ENCODE results near the gene IFITM1. TPM values are rescaled to one million over a fixed set of nuclear protein-coding genes. Genes with fewer than 3 reads are reported as not detected.
A peak's percentile ranks its signal among the peaks of the same experiment; 100 is the strongest.
"Not testable (repeated sequence)": the region's sequence is repeated elsewhere in the genome, so short reads cannot be mapped to it uniquely, and the experiment has no call there.

The IFITM1 gene
- total and polyA plus RNA-seq, 8 donors: 10.0 to 54.5 (median 26.4) TPM

DNA sequence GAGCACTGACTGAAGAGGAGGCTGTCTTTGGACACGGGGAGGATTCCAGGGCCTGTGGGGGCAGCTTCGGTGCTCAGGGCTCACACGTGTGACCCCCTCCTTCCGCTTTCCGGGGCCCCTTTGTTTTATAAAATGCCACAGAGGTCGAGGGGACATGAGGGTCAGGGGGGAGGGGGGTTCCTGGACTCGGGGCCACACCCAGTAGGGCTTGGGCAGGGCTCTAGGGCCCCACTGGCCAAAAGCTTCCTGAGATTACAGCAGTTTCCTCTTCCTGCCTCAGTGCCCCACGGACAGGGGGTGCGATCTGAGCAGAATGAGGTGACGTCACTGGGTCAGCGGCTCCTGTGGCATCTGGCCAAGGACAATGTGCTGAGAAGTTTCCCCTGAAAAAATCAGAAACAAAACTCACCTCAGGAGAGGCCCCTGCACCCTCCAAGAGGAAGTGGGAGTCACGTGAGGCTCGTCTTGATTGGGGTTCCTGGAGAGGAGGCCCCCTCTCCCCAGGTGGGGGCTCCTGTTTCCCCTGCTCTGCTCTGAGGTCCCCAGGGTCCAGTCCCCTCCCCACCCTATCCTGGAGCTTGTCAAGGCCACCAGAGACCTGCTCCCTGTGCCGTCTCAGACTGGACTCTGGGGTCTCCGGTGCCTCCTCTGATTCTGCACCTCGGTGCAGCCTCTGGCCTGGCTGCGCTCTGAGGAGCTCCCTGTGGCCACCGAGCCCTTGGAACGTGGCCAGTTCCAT is 13.2 kb downstream of the IFITM1 start:
- Histone ChIP-seq H3K27ac (peak overlapping the region; percentile 31 to 80 (median 70)), H3K9me3 (no peaks in the 10 kb centered on the region), H3K4me3 (no peak overlapping the region), H3K4me1 (peaks cover 0 to 15% (median 7%) of the 10 kb centered on the region in 3 donors), H3K27me3 (no peaks in the 10 kb centered on the region), H3K36me3 (no peaks in the 10 kb centered on the region)
- TF ChIP-seq, protein P1, sequence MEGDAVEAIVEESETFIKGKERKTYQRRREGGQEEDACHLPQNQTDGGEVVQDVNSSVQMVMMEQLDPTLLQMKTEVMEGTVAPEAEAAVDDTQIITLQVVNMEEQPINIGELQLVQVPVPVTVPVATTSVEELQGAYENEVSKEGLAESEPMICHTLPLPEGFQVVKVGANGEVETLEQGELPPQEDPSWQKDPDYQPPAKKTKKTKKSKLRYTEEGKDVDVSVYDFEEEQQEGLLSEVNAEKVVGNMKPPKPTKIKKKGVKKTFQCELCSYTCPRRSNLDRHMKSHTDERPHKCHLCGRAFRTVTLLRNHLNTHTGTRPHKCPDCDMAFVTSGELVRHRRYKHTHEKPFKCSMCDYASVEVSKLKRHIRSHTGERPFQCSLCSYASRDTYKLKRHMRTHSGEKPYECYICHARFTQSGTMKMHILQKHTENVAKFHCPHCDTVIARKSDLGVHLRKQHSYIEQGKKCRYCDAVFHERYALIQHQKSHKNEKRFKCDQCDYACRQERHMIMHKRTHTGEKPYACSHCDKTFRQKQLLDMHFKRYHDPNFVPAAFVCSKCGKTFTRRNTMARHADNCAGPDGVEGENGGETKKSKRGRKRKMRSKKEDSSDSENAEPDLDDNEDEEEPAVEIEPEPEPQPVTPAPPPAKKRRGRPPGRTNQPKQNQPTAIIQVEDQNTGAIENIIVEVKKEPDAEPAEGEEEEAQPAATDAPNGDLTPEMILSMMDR (IDR thresholded peaks at IDR 0.05): no peak
- no peak for FAIRE-seq
- WGBS, 2 donors: 29 to 31% methylated on average over 19 of the region's 19 CpGs
- intact Hi-C loops (cut with DNase I): no loop called here
- peak in 5 of 6 donors; percentile 58 to 81 (median 70) for DNase-seq
- ATAC-seq: peak; percentile 54 to 80 (median 72)

DNA sequence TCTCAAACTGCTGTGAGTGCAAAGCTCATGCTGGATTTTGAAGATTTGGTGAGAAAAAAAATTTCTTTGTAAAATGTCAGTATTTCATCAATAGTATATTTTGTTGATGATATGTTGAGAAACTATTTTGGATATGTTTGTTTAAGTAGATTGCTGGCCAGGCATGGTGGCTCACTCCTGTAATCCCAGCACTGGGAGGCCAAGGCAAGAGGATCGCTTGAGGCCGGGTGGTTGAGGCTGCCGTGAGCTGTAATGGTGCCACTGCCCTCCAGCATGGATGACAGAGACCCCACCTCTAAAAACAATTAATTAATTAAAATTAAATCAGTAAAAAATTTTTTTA is 13.7 kb downstream of the IFITM1 start:
- FAIRE-seq: no peak

DNA sequence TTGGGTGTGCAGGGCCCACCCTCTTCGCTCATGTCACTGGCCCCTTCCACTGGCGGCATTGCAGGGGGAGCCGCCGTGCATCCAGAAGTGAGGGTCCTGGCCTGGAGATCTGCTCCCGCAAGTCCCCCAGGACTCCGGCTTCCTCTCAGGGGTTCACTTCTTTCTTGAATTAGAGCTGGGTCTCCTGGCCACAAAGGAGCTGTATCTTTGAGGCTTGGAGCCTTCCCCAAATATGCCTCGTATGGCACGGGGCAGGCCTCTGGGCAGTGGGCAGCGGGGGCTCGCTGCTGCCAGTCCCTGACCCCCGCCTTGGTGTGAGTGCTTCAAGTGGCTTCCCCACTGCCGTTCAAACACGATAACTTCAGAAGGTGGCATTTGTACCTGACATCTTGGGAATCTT is 14.2 kb downstream of the IFITM1 start:
- Histone ChIP-seq H3K4me1 (peaks cover 0 to 15% (median 7%) of the 10 kb centered on the region in 3 donors), H3K9me3 (no peaks in the 10 kb centered on the region), H3K4me3 (no peak overlapping the region), H3K36me3 (no peaks in the 10 kb centered on the region), H3K27me3 (no peaks in the 10 kb centered on the region), H3K27ac (no peak overlapping the region)
- WGBS, 2 donors: 90 to 97% methylated on average over 13 of the region's 13 CpGs
- intact Hi-C loops (cut with DNase I): no loop called here
- TF ChIP-seq, protein P1 (IDR thresholded peaks at IDR 0.05): no peak
- ATAC-seq: no peak
- no peak for FAIRE-seq
- DNase-seq: no peak

More for the DNA sequence above, 13.7 kb downstream of the IFITM1 start:
- Histone ChIP-seq H3K36me3 (no peaks in the 10 kb centered on the region), H3K4me1 (peaks cover 0 to 15% (median 7%) of the 10 kb centered on the region in 3 donors), H3K27me3 (no peaks in the 10 kb centered on the region), H3K27ac (peak overlapping the region; percentile 31 to 80 (median 70)), H3K4me3 (no peak overlapping the region), H3K9me3 (no peaks in the 10 kb centered on the region)
- intact Hi-C loops (cut with DNase I): no loop called here
- 95 to 96% methylated on average over 3 of the region's 3 CpGs for WGBS, 2 donors
- DNase-seq (no peak), ATAC-seq (peak in 1 of 4 donors; percentile 11)
- TF ChIP-seq, protein P1 (IDR thresholded peaks at IDR 0.05): no peak

DNA sequence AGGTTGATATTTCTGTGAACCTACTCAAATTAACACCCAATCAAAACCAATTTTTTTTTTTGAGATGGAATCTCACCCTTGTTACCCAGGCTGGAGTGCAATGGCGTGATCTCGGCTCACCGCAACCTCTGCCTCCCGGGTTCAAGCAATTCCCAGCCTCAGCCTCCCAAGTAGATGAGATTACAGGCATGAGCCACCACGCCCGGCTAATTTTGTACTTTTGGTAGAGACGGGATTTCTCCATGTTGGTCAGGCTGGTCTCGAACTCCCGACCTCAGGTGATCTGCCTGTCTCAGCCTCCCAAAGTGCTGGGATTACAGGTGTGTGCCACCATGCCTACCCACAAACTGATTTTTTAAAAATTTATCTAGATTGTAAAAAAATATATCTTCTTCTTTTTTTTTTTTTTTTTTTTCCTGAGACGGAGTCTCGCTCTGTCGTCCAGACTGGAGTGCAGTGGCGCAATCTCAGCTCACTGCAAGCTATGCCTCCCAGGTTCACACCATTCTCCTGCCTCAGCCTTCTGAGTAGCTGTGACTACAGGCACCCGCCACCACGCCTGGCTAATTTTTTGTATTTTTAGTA is 14.8 kb downstream of the IFITM1 start:
- H3K4me1 ChIP-seq: peaks cover 0 to 15% (median 7%) of the 10 kb centered on the region in 3 donors
- DNase-seq; intact Hi-C loops (cut with DNase I); FAIRE-seq; H3K4me3 ChIP-seq; ATAC-seq; H3K9me3 ChIP-seq; H3K27ac ChIP-seq; H3K36me3 ChIP-seq; H3K27me3 ChIP-seq: not testable (repeated sequence)
- 92% methylated on average over 15 of the region's 15 CpGs for WGBS, 2 donors

DNA sequence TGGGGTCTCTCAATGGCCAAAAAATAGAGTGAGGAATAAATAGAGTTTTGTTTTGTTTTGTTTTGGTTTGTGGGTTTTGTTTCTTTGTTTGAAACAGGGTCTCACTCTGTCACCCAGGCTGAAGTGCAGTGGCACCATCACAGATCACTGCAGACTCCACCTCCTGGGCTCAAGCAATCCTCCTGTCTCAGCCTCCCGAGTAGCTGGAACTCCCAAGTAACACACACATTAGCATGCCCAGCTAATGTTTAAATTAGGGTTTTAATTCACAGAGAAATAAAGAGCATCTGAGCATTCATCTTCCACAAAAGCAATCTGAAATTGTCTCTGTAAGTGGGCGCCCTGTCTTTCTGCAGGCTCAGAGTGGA is 16.0 kb downstream of the IFITM1 start:
- Histone ChIP-seq H3K27ac (no peak overlapping the region), H3K4me3 (no peak overlapping the region), H3K27me3 (no peaks in the 10 kb centered on the region), H3K36me3 (no peaks in the 10 kb centered on the region), H3K9me3 (no peaks in the 10 kb centered on the region), H3K4me1 (peaks cover 0 to 15% (median 7%) of the 10 kb centered on the region in 3 donors)
- intact Hi-C loops (cut with DNase I): no loop called here
- DNase-seq (no peak), ATAC-seq (no peak), FAIRE-seq (no peak)
- WGBS, 2 donors: 84 to 87% methylated on average over 2 of the region's 2 CpGs
- TF ChIP-seq, protein P1 (IDR thresholded peaks at IDR 0.05): no peak
